22Rv1 (cell line): ENCODE data around the gene SPZ1.
"Not testable (repeated sequence)": the region's sequence is repeated elsewhere in the genome, so short reads cannot be mapped to it uniquely, and the experiment has no call there.

Experiments used
- CTCF ChIP-seq: fragments of 450-650 bp; IDR thresholded peaks from 2 replicates; pipeline ENCODE4 v1.5.1; 2017; ENCODE audit warnings: mild to moderate bottlenecking
- ZFX ChIP-seq: fragments of 450-650 bp; IDR thresholded peaks from 2 replicates; pipeline ENCODE4 v1.6.1; 2017; ENCODE audit warnings: antibody characterized with exemption, borderline replicate concordance

- TF ChIP-seq CTCF, ZFX: not testable (repeated sequence)
These were observed 18.5 kb upstream of the SPZ1 start for GRCh38 chr5:80301342-80301741.
